ENCODE results near the gene NES.

Gene NES

GRCh38 chr1:156657741-156658319, 19.4 kb downstream of the NES start:
- no peak for ATAC-seq
- TF ChIP-seq ZC3H10 (CRISPR knock-in tag; IDR thresholded peaks at IDR 0.05) (no peak), CSDC2 (CRISPR knock-in tag; IDR thresholded peaks at IDR 0.05) (no peak), CSRNP3 (CRISPR knock-in tag; IDR thresholded peaks at IDR 0.05) (no peak), ZNF70 (CRISPR knock-in tag; IDR thresholded peaks at IDR 0.05) (no peak), CREB5 (CRISPR knock-in tag; IDR thresholded peaks at IDR 0.05; ENCODE audit: low read depth) (no peak), ZFP3 (CRISPR knock-in tag; IDR thresholded peaks at IDR 0.05) (no peak), POU6F1 (CRISPR knock-in tag; IDR thresholded peaks at IDR 0.05; ENCODE audit: borderline replicate concordance, low read depth) (no peak), ZNF565 (CRISPR knock-in tag; conservative IDR thresholded peaks at IDR 0.05; ENCODE audit: low read depth) (no peak), ISL1 (CRISPR knock-in tag; IDR thresholded peaks at IDR 0.05) (no peak), OSR1 (CRISPR knock-in tag; IDR thresholded peaks at IDR 0.05) (no peak), BACH2 (CRISPR knock-in tag; IDR thresholded peaks at IDR 0.05; ENCODE audit: borderline replicate concordance) (no peak), PPARA (CRISPR knock-in tag; IDR thresholded peaks at IDR 0.05; ENCODE audit: borderline replicate concordance) (no peak), TSHZ2 (CRISPR knock-in tag; IDR thresholded peaks at IDR 0.05) (no peak), ZNF8 (CRISPR knock-in tag; IDR thresholded peaks at IDR 0.05) (no peak), TOX (CRISPR knock-in tag; IDR thresholded peaks at IDR 0.05; ENCODE audit: borderline replicate concordance) (no peak), ARNTL (CRISPR knock-in tag; IDR thresholded peaks at IDR 0.05; ENCODE audit: borderline replicate concordance, low read depth) (no peak), RARB (CRISPR knock-in tag; IDR thresholded peaks at IDR 0.05) (no peak)

- TF ChIP-seq POU6F1 (CRISPR knock-in tag; IDR thresholded peaks at IDR 0.05; ENCODE audit: borderline replicate concordance, low read depth) (no peak), CSRNP3 (CRISPR knock-in tag; IDR thresholded peaks at IDR 0.05) (no peak), TOX (CRISPR knock-in tag; IDR thresholded peaks at IDR 0.05; ENCODE audit: borderline replicate concordance) (no peak), TCF4 (CRISPR knock-in tag; IDR thresholded peaks at IDR 0.05; ENCODE audit: borderline replicate concordance) (peak; percentile 40; the same call in 1 of the 2 replicates), CREB5 (CRISPR knock-in tag; IDR thresholded peaks at IDR 0.05; ENCODE audit: low read depth) (no peak), ZNF8 (CRISPR knock-in tag; IDR thresholded peaks at IDR 0.05) (no peak)
These were observed 20.1 kb downstream of the NES start for GRCh38 chr1:156656806-156657740.

More at GRCh38 chr1:156656806-156657740, 20.1 kb downstream of the NES start:
- peak; percentile 58 for ATAC-seq
